Measurements from ENCODE around the gene CCNQ.
A peak's percentile ranks its signal among the peaks of the same experiment; 100 is the strongest.

The CCNQ gene

DNA sequence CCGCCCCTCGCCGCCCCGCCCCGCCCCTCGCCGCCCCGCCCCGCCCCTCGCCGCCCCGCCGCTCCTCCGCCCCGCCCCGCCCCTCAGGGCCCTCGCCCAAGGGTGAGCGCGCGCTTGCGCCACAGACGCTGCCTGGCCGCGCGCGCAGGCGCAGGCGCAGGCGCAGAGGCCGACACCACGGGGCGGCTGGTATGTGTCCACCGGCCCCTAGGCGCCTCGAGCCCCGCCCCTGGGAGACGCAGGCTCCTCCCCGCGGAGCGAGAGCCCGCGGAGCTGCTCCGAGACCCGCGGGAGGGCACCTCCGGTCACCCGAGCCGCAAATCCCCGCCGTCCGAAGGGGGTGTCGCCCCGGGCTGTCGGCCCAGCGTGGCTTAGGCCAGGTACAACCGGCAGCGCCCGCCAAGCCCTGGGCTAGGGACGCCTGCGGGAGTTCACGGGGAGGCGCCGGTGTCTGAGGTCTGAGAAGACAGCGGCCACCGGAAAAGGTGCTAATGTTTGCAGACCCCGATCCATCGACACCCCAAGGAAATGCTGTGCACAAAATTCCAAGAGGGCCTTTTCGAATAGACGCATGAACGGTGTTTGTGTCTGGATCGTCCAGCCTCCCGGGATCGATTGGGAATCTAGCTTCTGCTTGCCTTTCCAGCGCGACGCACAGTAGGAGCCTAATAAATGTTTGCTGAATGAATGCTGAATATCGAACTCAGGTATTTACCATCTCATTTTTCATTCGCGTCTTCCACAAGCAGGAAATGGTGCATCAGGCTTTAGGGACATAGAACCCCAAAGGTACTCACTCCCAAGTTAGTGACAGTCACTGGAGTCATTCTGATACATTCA lies 473 bp upstream of the CCNQ start:
- peak overlapping the region; percentile 67 for H3K4me3 ChIP-seq (ENCODE audit: low read depth, low read length)
- TF ChIP-seq, protein P1, sequence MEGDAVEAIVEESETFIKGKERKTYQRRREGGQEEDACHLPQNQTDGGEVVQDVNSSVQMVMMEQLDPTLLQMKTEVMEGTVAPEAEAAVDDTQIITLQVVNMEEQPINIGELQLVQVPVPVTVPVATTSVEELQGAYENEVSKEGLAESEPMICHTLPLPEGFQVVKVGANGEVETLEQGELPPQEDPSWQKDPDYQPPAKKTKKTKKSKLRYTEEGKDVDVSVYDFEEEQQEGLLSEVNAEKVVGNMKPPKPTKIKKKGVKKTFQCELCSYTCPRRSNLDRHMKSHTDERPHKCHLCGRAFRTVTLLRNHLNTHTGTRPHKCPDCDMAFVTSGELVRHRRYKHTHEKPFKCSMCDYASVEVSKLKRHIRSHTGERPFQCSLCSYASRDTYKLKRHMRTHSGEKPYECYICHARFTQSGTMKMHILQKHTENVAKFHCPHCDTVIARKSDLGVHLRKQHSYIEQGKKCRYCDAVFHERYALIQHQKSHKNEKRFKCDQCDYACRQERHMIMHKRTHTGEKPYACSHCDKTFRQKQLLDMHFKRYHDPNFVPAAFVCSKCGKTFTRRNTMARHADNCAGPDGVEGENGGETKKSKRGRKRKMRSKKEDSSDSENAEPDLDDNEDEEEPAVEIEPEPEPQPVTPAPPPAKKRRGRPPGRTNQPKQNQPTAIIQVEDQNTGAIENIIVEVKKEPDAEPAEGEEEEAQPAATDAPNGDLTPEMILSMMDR (IDR thresholded peaks at IDR 0.05; ENCODE audit: low read depth, low read length), result no peak

GRCh38 chrX:153596981-153597750 lies 1.8 kb downstream of the CCNQ start:
- no peak overlapping the region for H3K4me3 ChIP-seq (ENCODE audit: low read depth, low read length)
- TF ChIP-seq, protein P1 (IDR thresholded peaks at IDR 0.05; ENCODE audit: low read depth, low read length), result no peak

- no peak overlapping the region for H3K4me3 ChIP-seq (ENCODE audit: low read depth, low read length)
- TF ChIP-seq, protein P1 (IDR thresholded peaks at IDR 0.05; ENCODE audit: low read depth, low read length), result no peak
These were observed 2.8 kb downstream of the CCNQ start for GRCh38 chrX:153595859-153596857.

DNA sequence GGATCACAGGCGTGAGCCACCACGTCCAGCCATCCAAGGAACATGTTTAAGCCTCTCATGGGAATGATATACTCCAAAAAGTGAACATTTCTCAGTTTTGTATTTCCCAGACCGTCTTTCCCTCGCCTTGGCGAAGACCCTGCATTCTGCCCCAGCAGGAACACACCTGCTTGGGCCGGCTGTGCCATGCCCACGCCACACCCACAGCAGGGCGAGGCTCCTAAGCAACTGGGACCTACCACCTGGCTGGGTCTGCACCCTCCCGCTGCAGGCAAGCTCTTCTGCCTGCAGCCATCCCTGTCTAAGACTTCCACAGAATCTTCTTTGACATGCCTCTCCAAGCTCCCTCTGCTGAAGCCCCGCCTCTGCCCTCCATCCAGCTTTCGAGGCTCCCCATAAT lies 3.6 kb downstream of the CCNQ start:
- TF ChIP-seq, protein P1 (IDR thresholded peaks at IDR 0.05; ENCODE audit: low read depth, low read length), result no peak
- H3K4me3 ChIP-seq (ENCODE audit: low read depth, low read length), result no peak overlapping the region

DNA sequence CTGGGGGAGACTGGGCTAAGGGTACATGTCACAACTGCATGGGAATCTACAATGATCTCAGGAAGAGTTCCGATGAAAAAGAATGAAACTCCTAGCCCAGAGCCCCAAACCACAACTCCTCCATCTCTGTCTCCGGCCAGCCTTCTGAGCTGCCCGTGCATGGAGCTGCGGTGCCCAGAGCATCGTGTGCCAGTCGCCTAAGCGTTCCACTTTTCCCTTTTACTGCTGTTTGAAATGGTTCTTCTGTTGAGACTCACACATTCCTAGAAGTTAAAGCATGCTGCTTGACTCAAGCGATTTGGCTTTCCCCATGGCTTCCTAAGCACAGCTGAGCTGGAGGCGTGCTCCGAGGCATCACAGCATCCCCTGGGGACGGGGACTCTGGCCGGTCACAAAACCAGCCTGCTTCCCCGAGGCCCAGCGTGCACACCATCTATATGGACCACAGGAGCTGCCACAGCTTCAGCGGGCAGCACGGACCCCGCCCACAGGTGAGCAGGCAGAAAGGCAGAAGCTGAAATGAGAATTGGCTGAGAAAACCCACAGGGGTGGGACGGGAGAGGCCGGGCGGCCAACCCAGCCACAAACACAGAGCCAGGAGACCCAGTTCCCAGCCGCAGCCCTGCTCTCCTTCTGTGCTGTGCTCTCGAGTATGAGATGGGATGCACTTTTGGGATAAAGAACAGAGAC lies 5.0 kb downstream of the CCNQ start:
- no peak overlapping the region for H3K4me3 ChIP-seq (ENCODE audit: low read depth, low read length)
- TF ChIP-seq, protein P1 (IDR thresholded peaks at IDR 0.05; ENCODE audit: low read depth, low read length), result no peak

- H3K4me3 ChIP-seq (ENCODE audit: low read depth, low read length), result no peak overlapping the region
- TF ChIP-seq, protein P1 (IDR thresholded peaks at IDR 0.05; ENCODE audit: low read depth, low read length), result no peak
These were observed 5.8 kb downstream of the CCNQ start for GRCh38 chrX:153592966-153593688.
